Gastroesophageal sphincter (tissue), 3 donors: ENCODE measurements around the gene ISYNA1.

Experiments used
- POLR2A ChIP-seq, 2 donors: fragments of 450-650 bp; IDR thresholded peaks; one replicate each; pipeline ENCODE4 v1.6.1; 2017; ENCODE audit warnings: antibody characterized with exemption in 2 of 2, mild to moderate bottlenecking in 2 of 2, moderate library complexity in 1 of 2
- POLR2AphosphoS5 ChIP-seq: sonication (generic); formaldehyde crosslinking; IDR thresholded peaks from one replicate; pipeline ENCODE4 v1.6.1; 2017; ENCODE audit warnings: antibody characterized with exemption
- TF ChIP-seq, protein P1 (sequence below), 4 experiments: fragments of 200-600 bp in 2 of 4; fragments of 450-650 bp in 2 of 4; sonication (generic) in 1 of 4; IDR thresholded peaks; one replicate each; pipeline ENCODE4 v1.5.1; 2017 to 2019; ENCODE audit warnings: antibody characterized with exemption in 4 of 4, mild to moderate bottlenecking in 2 of 4, moderate library complexity in 2 of 4

DNA sequence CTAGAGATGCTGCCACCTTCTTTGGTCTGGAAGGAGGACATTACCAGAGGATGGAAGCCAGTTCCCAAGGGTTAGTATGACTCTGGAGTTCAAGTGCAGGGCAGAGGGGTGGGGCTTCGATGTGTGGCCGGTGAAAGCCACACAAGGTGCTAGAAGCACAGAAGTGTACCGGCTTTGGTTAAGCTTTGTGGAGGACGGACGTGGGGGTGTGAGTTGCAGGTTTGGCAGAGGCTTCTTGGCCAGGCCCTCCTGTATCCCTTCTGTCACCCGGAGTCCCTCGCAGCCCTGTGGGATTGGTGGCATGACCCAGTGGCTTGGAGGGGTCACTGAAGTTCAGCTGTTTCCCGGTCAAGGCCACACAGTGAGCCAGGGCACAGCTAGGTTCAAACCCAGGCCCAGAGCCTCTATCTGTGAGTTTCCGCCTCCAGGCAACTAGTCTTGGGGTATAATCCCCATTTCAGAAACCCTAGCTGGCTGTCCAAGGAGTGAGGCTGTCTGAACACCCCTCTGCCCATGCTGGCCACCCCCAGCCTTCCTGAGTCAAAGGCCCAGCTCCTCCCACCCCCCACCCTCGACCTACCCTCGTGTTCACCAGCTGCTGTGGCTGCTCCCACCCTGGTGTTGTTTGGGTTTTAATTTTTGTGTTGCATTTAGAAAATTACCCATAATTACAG, 23.3 kb downstream of the ISYNA1 start:
- TF ChIP-seq POLR2AphosphoS5 (no peak), POLR2A (IDR thresholded peaks at IDR 0.05) (no peak)
- TF ChIP-seq, protein P1, sequence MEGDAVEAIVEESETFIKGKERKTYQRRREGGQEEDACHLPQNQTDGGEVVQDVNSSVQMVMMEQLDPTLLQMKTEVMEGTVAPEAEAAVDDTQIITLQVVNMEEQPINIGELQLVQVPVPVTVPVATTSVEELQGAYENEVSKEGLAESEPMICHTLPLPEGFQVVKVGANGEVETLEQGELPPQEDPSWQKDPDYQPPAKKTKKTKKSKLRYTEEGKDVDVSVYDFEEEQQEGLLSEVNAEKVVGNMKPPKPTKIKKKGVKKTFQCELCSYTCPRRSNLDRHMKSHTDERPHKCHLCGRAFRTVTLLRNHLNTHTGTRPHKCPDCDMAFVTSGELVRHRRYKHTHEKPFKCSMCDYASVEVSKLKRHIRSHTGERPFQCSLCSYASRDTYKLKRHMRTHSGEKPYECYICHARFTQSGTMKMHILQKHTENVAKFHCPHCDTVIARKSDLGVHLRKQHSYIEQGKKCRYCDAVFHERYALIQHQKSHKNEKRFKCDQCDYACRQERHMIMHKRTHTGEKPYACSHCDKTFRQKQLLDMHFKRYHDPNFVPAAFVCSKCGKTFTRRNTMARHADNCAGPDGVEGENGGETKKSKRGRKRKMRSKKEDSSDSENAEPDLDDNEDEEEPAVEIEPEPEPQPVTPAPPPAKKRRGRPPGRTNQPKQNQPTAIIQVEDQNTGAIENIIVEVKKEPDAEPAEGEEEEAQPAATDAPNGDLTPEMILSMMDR (IDR thresholded peaks at IDR 0.05): no peak
